H1 (cell line): ENCODE results near the gene KIAA1614.

Experiments
- CHD2 ChIP-seq: IDR thresholded peaks from 2 replicates; pipeline ENCODE4 v1.6.1; 2012; ENCODE audit warnings: low read length, improper control_type of control experiment
- CREB1 ChIP-seq: IDR thresholded peaks from 2 replicates; pipeline ENCODE4 v1.6.1; 2012; ENCODE audit warnings: inconsistent platforms
- CTCF ChIP-seq, 3 experiments: IDR thresholded peaks; 1 replicate in 2 of 3; 2 replicates in 1 of 3; pipeline versions ENCODE4 v1.5.1 to v1.6.1; 2011; ENCODE audit warnings: low read length in 3 of 3, mild to moderate bottlenecking in 3 of 3, inconsistent platforms in 2 of 3, low read depth in 1 of 3, moderate library complexity in 1 of 3; ENCODE audit not compliant: insufficient read depth in 1 of 3; ENCODE audit errors: control extremely low read depth in 1 of 3
- POLR2A ChIP-seq, 2 experiments: IDR thresholded peaks; 1 replicate in 1 of 2; 2 replicates in 1 of 2; pipeline ENCODE4 v1.6.1; 2011; ENCODE audit warnings: low read depth in 2 of 2, low read length in 2 of 2, mild to moderate bottlenecking in 2 of 2; ENCODE audit errors: control extremely low read depth in 1 of 2
- RFX5 ChIP-seq: IDR thresholded peaks from 2 replicates; pipeline ENCODE4 v1.6.1; 2011; ENCODE audit warnings: low read depth, low read length, improper control_type of control experiment, borderline replicate concordance
- SIN3A ChIP-seq, 2 experiments: IDR thresholded peaks in 1 of 2; conservative IDR thresholded peaks in 1 of 2; 2 replicates each; pipeline ENCODE4 v1.6.1; 2011 to 2012; ENCODE audit warnings: low read length in 2 of 2, improper control_type of control experiment in 1 of 2, low read depth in 1 of 2, mild to moderate bottlenecking in 1 of 2
- SP4 ChIP-seq: IDR thresholded peaks from 2 replicates; pipeline ENCODE4 v1.6.1; 2012; ENCODE audit warnings: low read length, inconsistent platforms
- YY1 ChIP-seq: IDR thresholded peaks from 2 replicates; pipeline ENCODE4 v1.6.1; 2011; ENCODE audit warnings: low read depth, mild to moderate bottlenecking, low read length

GRCh38 chr1:180964056-180964455, 51.4 kb downstream of the KIAA1614 start:
- TF ChIP-seq CREB1 = no peak
- TF ChIP-seq POLR2A (IDR thresholded peaks at IDR 0.05; ENCODE audit: control extremely low read depth in 1 of 2, low read depth in 2 of 2, low read length in 2 of 2) = no peak
- no peak for TF ChIP-seq RFX5
- TF ChIP-seq SP4 = no peak
- TF ChIP-seq YY1 = no peak
- no peak for TF ChIP-seq CTCF (IDR thresholded peaks at IDR 0.05; ENCODE audit: control extremely low read depth in 1 of 3, insufficient read depth in 1 of 3, low read depth in 1 of 3, low read length in 3 of 3)
- TF ChIP-seq CHD2 = no peak
- no peak for TF ChIP-seq SIN3A (conservative IDR thresholded peaks at IDR 0.05 in 1 of 2, IDR thresholded peaks at IDR 0.05 in 1 of 2; ENCODE audit: low read depth in 1 of 2, low read length in 2 of 2)
